HG02884 (cell line): ENCODE results near the gene FLRT3.
A peak's percentile ranks its signal among the peaks of the same experiment; 100 is the strongest.

Source experiments
- ATAC-seq: cut with Tn5 transposase; IDR thresholded peaks from one replicate; pipeline ENCODE4 v1.9.1; 2021; ENCODE audit warnings: mild to moderate bottlenecking, moderate library complexity; ENCODE audit not compliant: unreplicated experiment

Gene FLRT3

DNA sequence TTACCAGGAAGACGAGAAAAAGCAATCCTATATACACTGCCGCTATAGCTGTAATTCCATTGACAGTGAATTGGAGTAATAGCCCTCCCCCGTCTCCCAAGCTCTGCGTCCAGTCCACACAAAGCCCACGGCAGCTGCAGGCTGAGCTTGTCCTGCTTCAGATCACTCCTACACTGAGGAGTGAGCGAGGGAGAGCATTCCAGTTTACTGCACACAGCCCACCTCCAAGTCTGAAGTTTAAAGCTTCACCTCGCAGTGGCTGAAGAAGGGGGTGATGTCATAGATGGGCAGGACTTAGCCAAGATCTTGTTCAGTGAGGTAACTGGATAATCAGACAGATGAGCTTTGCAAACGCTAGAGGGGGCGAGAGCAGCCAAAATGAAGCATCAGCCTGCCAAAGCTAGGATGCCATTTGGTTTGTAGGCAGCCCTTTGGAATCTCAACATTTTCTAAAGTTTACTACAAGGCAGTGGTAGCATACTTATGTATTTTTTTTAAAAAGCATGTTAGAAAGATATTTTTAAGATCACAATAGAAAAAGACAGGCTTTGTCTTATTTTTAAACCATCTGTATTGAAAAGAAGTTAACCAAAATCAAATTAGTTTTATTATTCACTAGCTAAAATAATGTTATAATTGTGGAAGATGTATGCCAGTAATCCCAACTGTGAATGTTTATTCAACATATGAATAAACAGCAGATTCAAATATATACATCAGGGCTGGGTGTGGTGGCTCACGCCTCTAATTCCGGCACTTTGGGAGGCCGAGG lies at the start of gene FLRT3:
Gene FLRT3, minus strand, starts transcription at position 213 of the 772 bp plus-strand sequence. CDS start 10,106 bp downstream, outside the sequence.
- ATAC-seq: peak; percentile 100

- no peak for ATAC-seq
These were observed 49.3 kb upstream of the FLRT3 start for GRCh38 chr20:14386726-14387125.

DNA sequence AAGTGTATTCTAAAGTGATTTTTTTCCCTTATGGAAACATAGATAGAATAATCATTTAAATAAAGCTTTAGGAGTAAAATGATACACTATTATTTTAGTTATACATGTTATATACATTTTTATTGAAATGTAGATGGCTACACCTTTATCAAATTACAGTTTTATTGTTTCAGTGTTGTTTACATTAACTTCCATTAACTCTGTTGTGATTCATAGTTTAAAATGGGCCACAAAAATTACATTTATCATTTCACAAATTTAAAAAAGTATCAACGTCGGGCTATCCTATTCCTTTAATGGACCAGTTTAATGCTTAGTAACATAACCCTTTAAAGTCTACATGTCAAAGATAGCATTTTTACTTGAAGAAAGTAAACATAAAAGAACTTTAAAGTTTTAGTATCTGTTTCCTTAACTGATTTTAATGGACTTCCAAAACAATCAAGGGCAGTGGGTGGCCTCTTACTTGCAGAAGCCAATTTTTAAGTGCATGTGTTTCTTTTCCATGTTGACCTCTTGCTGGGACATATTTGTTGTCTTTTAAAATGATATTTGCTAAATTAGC lies 47.8 kb upstream of the FLRT3 start:
- ATAC-seq: no peak

DNA sequence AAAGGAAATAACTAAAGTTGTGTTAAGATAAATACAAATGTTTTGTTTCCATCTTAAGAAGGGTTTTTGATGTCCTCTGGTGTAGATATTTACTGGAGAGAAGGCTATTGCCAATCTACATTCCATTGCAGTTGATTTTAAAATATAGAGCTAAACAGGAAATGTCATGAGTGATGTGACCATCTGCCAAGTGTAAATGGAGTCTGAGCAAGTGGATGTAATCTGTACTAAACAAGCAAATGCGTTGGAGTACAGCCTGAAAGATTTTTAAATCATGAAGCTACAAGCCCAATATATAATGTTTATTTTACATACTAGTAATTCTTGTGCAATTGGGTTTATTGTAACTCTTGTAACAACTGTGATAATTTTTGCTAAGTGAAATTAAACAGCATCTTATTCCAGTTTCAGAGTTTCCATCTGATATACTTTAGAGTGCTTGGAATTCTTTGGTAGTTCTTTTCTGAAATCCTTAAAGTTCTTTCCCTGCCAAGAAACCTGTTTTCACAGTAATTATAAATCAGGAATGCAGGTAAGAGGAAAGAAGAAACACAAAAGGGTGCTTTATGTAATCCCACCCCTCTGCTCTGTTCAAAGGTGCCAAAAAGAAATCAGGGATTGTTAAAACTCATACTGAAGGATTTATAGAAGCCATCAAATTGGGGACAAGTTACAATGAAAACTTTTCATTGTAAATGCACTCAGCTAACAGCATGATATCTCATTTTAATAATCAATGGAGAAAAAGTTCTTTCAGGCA lies 47.2 kb upstream of the FLRT3 start:
- no peak for ATAC-seq

- ATAC-seq: no peak
These were observed 45.9 kb upstream of the FLRT3 start for GRCh38 chr20:14383335-14383734.

- no peak for ATAC-seq
These were observed 40.9 kb upstream of the FLRT3 start for GRCh38 chr20:14378326-14378725.

GRCh38 chr20:14375416-14375985 lies 38.1 kb upstream of the FLRT3 start:
- no peak for ATAC-seq

DNA sequence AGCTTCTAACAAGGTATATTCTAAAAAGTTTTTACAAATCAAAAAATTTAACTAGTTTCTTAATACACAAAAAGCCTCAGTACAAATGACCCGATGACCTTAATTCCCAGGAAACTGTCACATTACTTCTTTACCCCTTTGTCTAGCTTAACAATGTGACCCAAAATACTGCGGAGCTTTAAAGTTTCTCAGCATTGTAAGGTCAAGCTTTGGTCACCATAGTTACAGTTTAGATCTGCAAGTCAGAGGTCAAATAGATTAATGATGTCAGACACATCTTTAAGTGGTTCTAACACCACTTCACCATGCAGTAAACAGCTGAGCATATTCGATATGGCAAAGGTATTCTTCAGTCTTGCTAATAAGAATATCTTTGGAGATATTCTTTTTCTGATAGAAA lies 36.8 kb upstream of the FLRT3 start:
- no peak for ATAC-seq

DNA sequence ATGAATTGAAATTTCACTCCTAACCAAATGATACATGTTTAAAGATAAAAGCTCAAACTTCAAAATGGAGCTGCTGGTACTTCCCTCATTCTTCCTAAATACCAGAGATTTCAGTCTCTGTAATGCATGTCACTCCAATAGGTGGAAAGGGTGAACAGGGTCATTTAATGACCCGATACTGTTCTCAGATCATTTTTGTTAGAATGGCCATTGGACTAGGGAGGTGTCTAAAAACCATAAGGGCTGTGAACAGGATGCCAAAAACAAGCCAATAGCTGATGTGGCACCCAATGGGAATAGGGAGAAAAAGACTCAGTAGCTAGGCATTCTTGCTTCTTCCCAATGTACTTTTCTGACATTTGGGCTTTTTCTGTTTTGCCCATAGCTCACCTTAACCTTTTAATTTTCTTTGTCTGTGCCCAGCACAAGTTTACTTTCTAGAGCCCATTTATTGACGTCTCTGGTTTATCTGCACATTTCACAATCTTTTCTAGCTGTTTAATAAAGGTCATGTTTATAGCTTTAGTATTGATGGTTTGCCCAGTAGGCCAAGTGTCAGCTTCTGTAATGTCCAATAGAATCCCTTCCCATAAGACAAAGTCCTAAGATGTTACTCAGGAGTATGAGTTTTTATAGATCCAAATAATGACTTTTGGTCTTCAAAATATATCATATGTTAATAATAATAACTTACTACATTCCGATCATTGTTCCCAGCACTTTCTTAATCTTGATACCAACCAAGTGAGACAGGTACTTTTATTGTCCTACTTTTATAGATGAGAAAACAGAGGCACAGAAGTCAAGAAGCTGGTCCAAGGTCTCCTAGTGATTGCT lies 24.3 kb upstream of the FLRT3 start:
- no peak for ATAC-seq

- no peak for ATAC-seq
These were observed 23.0 kb upstream of the FLRT3 start for GRCh38 chr20:14360416-14360815.

GRCh38 chr20:14355791-14356190 lies 18.4 kb upstream of the FLRT3 start:
- ATAC-seq: no peak

- no peak for ATAC-seq
These were observed 7.3 kb upstream of the FLRT3 start for GRCh38 chr20:14344746-14345145.

GRCh38 chr20:14343491-14344065 lies 6.2 kb upstream of the FLRT3 start:
- no peak for ATAC-seq

DNA sequence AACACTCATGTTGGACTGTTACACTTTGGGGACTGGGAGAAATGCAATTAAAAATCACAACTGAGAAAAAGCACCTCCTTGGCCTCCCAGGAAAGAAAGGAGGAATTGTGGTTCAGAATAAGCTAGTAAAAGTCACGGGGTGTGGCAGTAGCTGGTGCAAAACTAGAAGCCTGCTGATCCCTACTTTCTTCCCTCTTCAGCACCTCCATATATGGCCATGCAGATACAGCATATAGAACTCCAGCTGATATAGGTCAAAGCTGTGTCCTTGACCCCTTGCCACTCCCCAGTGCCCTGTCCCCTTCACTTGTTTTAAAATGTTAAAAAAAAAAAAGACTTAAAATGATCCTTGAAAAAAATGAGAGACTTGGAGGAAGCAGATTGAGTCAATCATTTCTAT lies 5.5 kb upstream of the FLRT3 start:
- no peak for ATAC-seq

DNA sequence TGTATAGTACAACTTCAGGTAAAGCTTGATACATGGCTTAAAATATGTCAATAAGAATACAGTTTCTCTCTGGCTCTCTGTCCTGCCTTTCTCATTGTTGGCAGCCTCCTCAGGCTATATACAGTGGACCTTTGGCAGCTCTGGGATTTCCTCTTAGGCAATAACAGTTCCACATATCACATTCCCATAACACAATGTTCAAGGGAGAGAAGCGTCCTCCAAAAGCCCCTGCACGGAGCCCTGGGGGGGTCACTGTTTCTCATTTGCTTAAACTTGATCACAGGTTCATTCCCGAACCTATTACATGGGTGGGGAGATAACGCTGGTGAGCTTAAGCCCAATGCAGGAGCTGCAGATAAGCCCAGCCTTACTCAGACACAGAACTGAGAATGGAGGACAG lies 4.4 kb upstream of the FLRT3 start:
- ATAC-seq: no peak

- no peak for ATAC-seq
These were observed 726 bp downstream of the FLRT3 start for GRCh38 chr20:14336686-14337085.

DNA sequence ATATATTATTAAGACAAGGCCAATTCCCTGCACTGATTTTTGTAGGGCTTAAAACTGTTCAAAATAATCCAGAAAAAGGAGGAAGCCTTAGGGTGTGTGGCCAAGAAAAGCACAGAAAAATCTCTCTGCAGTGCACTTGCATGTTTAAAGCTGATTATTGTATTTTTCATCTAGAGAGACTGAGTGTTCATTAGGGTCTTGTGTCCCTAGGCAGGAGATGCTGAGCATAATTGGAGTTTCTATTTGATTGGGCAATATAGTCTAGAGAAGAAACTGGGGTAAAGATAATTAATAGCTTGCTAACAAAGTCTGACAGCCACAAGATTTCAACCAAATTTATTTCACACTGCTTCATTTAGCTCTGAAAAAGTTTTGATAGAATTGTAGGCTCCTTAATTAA lies 2.4 kb downstream of the FLRT3 start:
- ATAC-seq: no peak

- no peak for ATAC-seq
These were observed 3.0 kb downstream of the FLRT3 start for GRCh38 chr20:14334306-14334930.

GRCh38 chr20:14333721-14334120 lies 3.7 kb downstream of the FLRT3 start:
- no peak for ATAC-seq

DNA sequence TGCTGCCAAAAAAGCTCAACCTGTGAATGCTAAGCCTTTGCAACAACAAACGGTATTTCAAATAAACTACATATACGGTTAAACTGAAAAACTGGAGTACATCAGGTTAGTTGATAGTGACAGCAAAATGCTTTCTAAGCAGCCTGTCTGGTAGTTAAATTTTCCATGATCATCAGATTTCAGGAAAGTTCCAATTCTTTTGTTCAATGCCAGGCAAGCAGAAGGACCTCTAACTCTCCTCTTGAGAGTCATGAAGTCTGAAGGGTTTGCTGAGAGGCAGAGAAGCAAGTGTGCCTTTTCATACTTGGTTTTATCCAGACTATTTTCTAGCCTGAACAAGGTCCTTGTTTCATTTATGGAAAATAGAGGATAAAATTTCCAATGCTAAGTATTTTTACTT lies 4.5 kb downstream of the FLRT3 start:
- no peak for ATAC-seq
